Measurements from ENCODE around the gene NET1. TPM values are rescaled to one million over a fixed set of nuclear protein-coding genes. Genes with fewer than 3 reads are reported as not detected.

NET1 gene
- 15.9 and 16.5 TPM in 2 replicates for total RNA-seq

GRCh38 chr10:5412277-5412941 lies at the start of gene NET1:
TSS of gene NET1 (plus strand) at chr10:5412557. CDS start at chr10:5412693, 136 bp downstream.

GRCh38 chr10:5364890-5365338 lies 47.4 kb upstream of the NET1 start, which contains the start of gene UCN3:
TSS of gene UCN3 (plus strand) at chr10:5364966. CDS start at chr10:5373721, 8,755 bp downstream.

GRCh38 chr10:5404208-5405041 lies 7.9 kb upstream of the NET1 start, which contains the start of gene TUBAL3:
TSS of gene TUBAL3 (minus strand) at chr10:5404828. CDS start at chr10:5404792, 36 bp downstream.

GRCh38 chr10:5499493-5500140 lies 87.3 kb downstream of the NET1 start, which contains the start of gene CALML5:
TSS of gene CALML5 (minus strand) at chr10:5499570. CDS start at chr10:5499438, 132 bp downstream.

Other genes with a start within 250 kb of the NET1 start
- gene AKR1C8, start 227.4 kb upstream of the NET1 start, total RNA-seq = not detected in 2 replicates
- gene AKR1C4, start 215.7 kb upstream of the NET1 start, total RNA-seq = not detected in 2 replicates
- not detected in 2 replicates for gene UCN3, start 47.6 kb upstream of the NET1 start, total RNA-seq
- gene TUBAL3, start 7.7 kb upstream of the NET1 start, total RNA-seq = not detected in 2 replicates
- not detected in 2 replicates for gene CALML5, start 87.0 kb downstream of the NET1 start, total RNA-seq
- not detected in 2 replicates for gene CALML3, start 112.4 kb downstream of the NET1 start, total RNA-seq

Data from bronchus fibroblast of lung (primary cell).